GM21515 (cell line): ENCODE data around the gene AOX1.
"Not testable (repeated sequence)": the region's sequence is repeated elsewhere in the genome, so short reads cannot be mapped to it uniquely, and the experiment has no call there.

Experiments
- ATAC-seq: cut with Tn5 transposase; IDR thresholded peaks from one replicate; pipeline ENCODE4 v1.9.1; 2021; ENCODE audit not compliant: unreplicated experiment

AOX1 gene

GRCh38 chr2:200664770-200665494 is 79.1 kb downstream of the AOX1 start:
- no peak for ATAC-seq

GRCh38 chr2:200665626-200666453 is 80.0 kb downstream of the AOX1 start:
- ATAC-seq = no peak

DNA sequence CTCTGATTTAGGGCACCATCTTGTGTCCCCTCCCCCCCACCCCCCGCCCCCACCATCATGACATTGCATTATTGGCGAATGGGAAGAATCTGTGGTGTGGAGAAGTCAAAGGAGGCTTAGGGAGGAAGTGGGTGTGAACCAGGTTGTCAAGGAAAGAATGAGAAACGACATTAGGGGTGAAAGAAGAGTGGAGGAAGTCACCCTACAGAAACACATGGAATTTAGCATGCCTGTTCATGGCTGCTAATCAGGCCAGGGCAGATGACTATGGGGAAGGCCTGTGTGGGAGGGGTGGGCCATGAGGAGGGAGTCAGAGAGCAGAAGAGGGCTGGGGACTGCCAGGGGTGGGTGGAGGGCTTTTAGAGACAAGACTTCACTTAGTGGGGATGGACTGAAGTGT is 81.6 kb downstream of the AOX1 start:
- ATAC-seq = no peak

DNA sequence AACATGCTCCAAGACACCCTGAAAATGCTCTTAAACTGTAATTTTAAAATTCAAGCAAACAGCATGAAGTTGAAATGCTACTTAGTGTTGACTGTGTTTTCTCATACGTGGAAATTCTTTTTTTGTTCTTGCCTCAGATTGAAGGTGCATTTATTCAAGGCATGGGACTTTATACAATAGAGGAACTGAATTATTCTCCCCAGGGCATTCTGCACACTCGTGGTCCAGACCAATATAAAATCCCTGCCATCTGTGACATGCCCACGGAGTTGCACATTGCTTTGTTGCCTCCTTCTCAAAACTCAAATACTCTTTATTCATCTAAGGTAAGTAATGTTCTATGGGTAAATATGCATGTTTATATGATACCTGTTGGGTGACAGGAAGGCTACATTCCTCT is 82.7 kb downstream of the AOX1 start:
- ATAC-seq = no peak

DNA sequence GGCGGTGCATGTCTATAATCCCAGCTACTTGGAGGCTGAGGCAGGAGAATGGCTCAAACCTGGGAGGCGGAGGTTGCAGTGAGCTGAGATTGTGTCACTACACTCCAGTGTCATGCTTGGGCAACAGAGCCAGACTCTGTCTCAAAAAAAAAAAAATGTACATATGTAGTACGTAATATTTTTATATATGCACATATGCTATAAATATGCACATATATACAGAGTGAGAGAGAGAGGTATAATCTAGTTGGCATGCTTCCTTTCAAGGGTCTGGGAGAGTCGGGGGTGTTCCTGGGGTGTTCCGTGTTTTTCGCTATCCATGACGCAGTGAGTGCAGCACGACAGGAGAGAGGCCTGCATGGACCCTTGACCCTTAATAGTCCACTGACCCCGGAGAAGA is 83.5 kb downstream of the AOX1 start:
- ATAC-seq = no peak

DNA sequence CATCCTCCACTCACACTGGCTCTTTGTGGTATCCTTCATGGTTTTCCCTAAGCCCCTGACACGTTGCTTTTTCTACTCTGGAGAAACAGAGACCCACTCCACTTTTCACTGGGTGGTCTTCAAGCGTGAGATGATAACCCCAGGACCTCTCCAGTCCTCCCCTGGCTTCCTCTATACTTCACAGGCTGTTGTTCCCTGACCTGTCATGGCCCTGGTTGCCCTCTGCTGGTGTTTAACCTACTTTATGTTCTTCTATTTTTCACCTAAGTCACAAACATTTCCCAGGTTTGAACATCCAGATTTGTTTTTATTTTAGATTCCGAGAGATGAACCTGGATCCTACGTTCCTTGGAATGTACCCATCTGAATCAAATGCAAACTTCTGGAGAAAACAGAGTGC is 84.5 kb downstream of the AOX1 start:
- ATAC-seq = no peak

- ATAC-seq = no peak
These were observed 84.9 kb downstream of the AOX1 start for GRCh38 chr2:200670751-200671150.

- ATAC-seq = no peak
These were observed 87.4 kb downstream of the AOX1 start for GRCh38 chr2:200673191-200673590.

- no peak for ATAC-seq
These were observed 89.0 kb downstream of the AOX1 start for GRCh38 chr2:200674837-200675236.

DNA sequence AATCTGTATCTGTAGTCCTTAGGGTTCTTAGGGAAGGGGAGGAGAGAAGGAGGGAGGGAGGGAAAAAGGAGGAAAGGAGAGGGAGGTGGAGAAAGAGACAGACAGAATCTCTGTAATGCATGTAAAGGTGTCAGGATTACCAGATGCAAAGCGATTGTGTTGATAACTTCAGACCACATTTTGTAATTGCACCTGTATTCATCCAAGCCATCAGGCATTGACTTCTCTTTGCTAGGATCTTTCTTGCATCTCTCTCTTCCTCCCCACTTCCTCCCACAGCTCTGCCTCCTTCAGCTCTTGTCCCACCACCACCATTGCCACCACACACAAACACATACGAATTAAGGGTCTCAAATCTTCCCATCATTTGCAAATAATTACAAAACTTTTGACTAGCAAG is 91.4 kb downstream of the AOX1 start:
- no peak for ATAC-seq

DNA sequence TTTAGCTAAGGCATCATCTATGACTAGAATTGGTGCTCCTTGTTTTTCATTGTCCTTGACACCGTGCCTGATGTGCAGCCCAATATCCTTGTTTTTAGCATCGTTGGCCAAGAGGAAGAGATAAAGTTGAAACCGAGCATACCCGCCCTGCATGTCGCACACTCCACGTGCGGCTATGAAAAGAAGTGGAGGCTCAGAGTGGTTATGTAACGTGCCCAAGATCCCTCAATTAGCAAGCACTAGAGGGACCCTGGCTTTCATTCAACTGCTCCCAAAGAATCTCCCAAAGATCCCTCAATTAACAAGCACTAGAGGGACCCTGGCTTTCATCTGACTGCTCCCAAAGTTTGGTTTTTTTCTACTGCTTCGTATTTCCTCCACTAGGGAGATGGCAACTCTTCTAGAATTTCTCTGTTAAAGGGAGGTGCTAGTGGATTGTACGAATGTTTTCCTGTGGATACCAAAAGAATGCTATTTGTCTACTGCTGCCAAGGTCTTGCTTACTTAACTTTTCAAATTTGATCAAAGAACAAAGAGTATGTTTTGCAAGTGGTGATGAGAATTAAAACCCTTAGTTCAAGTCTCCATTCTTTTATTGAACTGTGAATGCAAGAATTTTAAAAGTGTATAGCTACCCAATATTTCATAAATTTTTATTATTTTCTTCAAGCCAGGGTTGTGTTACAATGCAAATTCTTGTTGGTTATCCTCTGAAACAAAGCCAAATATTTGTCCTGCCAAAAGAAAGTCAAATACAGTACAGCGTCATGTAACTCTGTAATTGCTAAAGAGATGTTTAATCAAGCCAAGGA is 92.1 kb downstream of the AOX1 start:
- no peak for ATAC-seq

GRCh38 chr2:200679127-200679526 is 93.3 kb downstream of the AOX1 start:
- ATAC-seq = no peak

GRCh38 chr2:200679535-200679934 is 93.7 kb downstream of the AOX1 start:
- no peak for ATAC-seq

- no peak for ATAC-seq
These were observed 95.9 kb downstream of the AOX1 start for GRCh38 chr2:200681697-200682096.

DNA sequence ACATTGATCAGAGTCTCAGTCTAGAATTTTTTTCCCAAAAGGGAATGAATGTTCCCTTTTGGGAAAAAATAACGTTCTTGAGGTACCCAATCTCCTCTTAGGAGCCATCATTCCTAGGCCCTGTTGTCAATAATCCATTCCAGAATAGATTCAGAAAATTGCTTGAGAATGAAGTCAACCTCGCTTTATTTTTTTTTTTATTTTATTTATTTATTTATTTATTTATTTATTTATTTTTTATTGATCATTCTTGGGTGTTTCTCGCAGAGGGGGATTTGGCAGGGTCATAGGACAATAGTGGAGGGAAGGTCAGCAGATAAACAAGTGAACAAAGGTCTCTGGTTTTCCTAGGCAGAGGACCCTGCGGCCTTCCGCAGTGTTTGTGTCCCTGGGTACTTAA is 96.6 kb downstream of the AOX1 start:
- not testable (repeated sequence) for ATAC-seq

- ATAC-seq = no peak
These were observed 102.4 kb downstream of the AOX1 start for GRCh38 chr2:200687922-200688920.

GRCh38 chr2:200689115-200689514 is 103.3 kb downstream of the AOX1 start:
- no peak for ATAC-seq

- no peak for ATAC-seq
These were observed 108.1 kb downstream of the AOX1 start for GRCh38 chr2:200693836-200694470.

- no peak for ATAC-seq
These were observed 109.4 kb downstream of the AOX1 start for GRCh38 chr2:200695191-200695590.

- no peak for ATAC-seq
These were observed 109.8 kb downstream of the AOX1 start for GRCh38 chr2:200695601-200696000.
